Astrocyte of the cerebellum (primary cell): Measurements from ENCODE around the gene TGFB3.
A peak's percentile ranks its signal among the peaks of the same experiment; 100 is the strongest.

Experiments used
- DNase-seq: peaks from one replicate; pipeline ENCODE4 v3.0.0-alpha.2; 2011; ENCODE audit warnings: low read depth
- H3K4me3 ChIP-seq: 2 replicates; pipeline ENCODE4 v1.5.1; 2011; ENCODE audit warnings: mild to moderate bottlenecking, low read depth, low read length, moderate library complexity
- in situ Hi-C: cut with HindIII; loops from 2 replicates; pipeline ENCODE4 v1.10.0; 2017; ENCODE audit warnings: low sequenced_read_pairs
- TF ChIP-seq, protein P1 (sequence below): IDR thresholded peaks from 2 replicates; pipeline ENCODE4 v1.5.1; 2012; ENCODE audit warnings: low read length, low read depth, moderate library complexity, mild to moderate bottlenecking; ENCODE audit errors: missing control alignments

The TGFB3 gene

DNA sequence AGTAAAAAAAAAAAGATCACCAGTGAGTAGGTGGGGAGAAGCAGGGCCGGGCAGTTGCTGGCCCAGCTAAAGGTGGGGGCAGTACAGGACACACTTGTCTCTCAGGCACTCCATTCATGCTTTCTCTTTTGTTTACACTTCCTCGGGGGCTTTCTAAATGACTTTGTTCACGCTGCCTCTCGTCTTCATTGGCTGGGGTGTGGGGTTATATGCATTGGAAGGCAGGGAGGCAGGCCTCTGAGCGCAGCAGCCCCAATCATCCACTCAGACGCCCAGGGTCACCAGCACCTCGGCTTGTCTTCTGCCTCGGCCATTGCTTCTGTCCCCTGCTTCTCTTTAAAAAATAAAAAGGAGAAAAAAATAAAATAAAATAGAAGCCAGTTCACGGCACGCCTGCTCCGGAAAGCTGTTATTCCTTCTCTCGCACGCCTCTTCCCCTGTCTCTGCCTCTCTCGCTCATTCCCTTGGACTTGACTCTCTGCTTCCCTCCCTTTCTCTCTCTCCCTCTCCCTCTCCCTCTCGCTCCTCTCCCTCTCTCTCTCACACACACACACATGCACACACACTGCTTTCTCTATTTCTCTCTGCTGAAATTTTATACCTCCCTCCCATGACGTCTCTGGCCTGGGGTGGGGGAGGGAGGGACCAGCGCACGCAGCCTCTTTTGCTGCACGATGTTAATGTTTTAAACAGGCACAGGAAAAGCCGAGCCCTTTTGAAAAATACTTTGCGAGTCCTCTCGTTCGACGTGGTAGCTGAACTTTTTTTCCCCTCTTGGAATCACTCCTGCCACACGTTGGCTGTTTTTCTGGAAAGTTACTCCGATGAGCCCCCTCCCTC lies at the start of gene TGFB3:
TGFB3 (minus strand) TSS at position 570 of the 840 bp plus-strand sequence. CDS start 1,102 bp downstream, outside the sequence.
- in situ Hi-C loops: no loop called here
- DNase-seq: peak; percentile 78
- H3K4me3 ChIP-seq: peak within 1 kb of the TSS; percentile 62
- TF ChIP-seq, protein P1, sequence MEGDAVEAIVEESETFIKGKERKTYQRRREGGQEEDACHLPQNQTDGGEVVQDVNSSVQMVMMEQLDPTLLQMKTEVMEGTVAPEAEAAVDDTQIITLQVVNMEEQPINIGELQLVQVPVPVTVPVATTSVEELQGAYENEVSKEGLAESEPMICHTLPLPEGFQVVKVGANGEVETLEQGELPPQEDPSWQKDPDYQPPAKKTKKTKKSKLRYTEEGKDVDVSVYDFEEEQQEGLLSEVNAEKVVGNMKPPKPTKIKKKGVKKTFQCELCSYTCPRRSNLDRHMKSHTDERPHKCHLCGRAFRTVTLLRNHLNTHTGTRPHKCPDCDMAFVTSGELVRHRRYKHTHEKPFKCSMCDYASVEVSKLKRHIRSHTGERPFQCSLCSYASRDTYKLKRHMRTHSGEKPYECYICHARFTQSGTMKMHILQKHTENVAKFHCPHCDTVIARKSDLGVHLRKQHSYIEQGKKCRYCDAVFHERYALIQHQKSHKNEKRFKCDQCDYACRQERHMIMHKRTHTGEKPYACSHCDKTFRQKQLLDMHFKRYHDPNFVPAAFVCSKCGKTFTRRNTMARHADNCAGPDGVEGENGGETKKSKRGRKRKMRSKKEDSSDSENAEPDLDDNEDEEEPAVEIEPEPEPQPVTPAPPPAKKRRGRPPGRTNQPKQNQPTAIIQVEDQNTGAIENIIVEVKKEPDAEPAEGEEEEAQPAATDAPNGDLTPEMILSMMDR: no peak

DNA sequence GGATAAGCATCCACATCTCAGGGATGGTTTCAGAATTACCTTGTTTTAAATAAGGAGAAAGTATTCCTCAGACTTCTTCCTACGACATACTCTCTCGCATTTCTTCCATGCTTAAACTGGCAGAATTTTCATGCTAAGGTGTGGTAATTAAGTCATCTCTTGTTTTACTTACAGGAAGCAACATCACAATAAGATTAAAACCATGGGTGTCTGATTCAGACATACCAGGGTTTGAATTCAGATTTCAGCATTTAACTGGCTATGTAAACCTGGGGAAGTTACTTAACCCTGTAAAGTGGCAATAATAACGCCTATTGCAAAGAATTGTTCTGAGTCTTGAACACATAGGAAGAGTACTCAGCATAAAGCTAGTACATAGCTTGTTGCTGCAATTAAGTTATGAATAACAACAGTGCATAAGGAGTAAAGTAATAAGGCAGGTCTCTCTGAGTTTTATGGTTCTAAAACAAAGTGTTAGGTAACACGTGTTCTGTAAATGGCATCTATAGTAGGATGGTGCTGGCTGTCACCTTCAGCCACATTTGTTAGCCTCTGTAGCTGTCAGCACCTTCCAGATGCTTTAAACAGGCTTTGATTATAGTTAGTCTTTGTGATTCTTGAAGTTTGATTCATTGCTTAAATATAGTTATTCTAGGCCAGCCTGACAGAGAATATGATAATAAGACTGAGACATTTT lies 42.6 kb upstream of the TGFB3 start:
- in situ Hi-C loops: no loop called here
- TF ChIP-seq, protein P1: no peak

DNA sequence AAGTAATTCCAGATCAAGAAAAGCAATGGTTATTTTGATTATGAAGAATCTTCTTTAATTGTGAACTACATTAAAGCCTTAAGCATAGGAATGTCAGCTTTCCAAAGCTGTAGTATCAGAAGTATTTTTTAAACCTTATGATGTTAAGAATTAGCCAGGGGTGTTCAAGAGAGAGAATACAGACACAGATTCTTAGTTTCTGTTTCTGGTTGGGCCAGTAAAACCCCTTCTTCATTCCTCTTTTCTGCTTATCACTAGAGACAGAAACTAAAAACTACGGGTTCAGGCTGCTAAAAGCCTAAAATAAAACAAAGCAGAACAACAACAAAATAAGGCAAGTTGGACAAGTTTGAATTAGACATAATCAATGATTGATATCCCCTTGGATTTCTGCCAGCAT lies 42.0 kb upstream of the TGFB3 start:
- TF ChIP-seq, protein P1: no peak
- in situ Hi-C loops: no loop called here
- DNase-seq: no peak
- no peak overlapping the region for H3K4me3 ChIP-seq

More for the DNA sequence above, 42.6 kb upstream of the TGFB3 start:
- no peak for DNase-seq
- no peak overlapping the region for H3K4me3 ChIP-seq

DNA sequence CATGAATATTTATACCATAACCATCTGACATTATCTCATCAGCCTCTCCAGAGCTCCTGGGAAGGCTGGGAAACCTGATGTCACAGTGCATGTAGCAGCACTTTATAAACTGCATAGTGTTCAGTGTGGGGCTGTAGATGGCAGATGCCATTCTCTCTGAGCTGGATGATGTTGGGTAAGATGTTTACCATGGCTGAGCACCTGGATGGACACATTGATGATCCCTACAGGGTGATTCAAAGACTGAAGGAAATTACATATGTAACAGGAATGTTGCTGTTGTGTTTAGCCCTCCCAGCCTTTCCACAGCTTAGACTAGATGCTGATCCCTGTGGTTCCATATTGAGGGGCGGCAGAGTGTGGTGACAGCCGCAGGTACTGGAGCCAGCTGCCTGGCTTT lies 41.2 kb upstream of the TGFB3 start:
- DNase-seq: no peak
- in situ Hi-C loops: no loop called here
- H3K4me3 ChIP-seq: no peak overlapping the region
- TF ChIP-seq, protein P1: no peak

DNA sequence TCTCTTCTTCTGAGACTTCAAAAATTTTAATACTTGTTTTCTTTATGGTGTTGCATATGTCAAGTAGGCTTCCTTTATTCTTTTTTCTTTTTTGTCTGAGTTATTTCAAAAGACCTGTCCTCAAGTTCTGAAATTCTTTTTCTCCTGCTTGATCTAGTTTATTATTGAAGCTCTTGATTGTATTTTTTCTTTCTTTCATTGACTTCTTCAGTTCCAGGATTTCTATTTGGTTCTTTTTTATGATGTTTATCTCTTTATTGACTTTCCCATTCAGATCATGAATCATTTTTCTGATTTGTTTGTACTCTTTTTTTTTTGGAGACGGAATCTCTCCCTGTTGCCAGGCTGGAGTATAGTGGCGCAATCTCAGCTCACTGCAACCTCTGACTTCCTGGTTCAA lies 37.9 kb upstream of the TGFB3 start:
- TF ChIP-seq, protein P1: no peak
- DNase-seq: no peak
- no peak overlapping the region for H3K4me3 ChIP-seq
- in situ Hi-C loops: no loop called here

DNA sequence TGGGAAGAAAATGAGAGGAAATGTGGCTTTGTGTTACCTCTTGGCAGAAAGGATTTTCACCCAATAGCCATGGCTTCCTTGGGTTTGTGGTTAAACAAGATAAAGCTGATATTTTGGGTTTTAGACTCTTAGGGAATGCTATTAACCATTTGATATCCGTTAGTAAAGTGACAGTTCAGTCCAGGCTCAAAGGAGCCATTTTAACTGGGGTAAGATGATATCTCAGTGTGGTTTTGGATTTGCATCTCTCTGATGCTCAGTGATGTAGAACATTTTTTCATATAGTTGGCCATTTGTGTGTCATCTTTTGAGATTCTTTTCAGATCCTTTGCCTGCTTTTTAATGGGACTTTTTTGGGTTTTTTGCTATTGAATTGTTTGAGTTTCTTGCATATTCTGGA lies 33.9 kb upstream of the TGFB3 start:
- TF ChIP-seq, protein P1: no peak
- in situ Hi-C loops: no loop called here
- no peak overlapping the region for H3K4me3 ChIP-seq
- no peak for DNase-seq
